ENCODE data around the gene IER3. TPM values are rescaled to one million over a fixed set of nuclear protein-coding genes. Genes with fewer than 3 reads are reported as not detected.

Gene IER3
- total and polyA plus RNA-seq, 2 of the 13 experiments (the other 11 are each of a cell fraction or from before 2014, with no cell fraction given), result 51.1 to 131 TPM

DNA sequence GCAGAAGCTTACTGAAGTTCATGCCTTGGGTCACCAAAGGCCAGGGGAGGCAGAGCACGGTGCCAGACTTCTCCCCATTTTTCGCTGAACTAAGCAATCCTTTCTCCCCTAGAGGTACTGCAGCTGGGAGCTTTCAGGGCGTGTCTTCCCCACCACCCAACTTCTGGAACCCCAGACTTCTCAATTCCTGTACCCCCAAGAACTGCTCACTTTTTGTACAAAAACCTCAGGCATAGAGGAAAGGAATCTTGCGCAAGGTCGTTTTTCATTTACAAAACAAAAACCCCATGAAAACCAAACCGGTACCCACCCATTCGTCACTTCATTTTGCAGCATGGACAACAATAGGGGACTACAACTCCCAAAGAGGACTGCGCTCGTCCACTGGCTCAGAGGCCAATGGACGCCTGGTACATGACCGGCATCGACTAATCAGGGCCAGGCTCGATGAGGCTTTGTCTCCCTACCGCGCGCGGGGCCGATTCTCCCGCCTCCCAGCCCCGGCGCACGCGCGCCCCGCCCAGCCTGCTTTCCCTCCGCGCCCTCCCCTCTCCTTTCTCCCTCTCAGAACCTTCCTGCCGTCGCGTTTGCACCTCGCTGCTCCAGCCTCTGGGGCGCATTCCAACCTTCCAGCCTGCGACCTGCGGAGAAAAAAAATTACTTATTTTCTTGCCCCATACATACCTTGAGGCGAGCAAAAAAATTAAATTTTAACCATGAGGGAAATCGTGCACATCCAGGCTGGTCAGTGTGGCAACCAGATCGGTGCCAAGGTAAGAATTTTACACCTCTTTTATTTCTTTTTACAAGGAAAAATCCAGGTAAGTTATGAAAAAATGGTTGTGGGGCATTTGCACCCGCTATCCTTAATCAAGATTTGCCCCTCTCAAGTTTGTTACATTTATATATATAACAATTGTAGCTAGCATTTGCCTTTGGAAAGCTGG, 24.3 kb downstream of the IER3 start, which contains the start of gene TUBB (continued):
- TF ChIP-seq DPF2 (CRISPR knock-in tag; IDR thresholded peaks at IDR 0.05; ENCODE audit: borderline replicate concordance, low read depth) (no peak), ZFP37 (CRISPR knock-in tag; IDR thresholded peaks at IDR 0.05; ENCODE audit: borderline replicate concordance) (no peak), ZNF567 (CRISPR knock-in tag; IDR thresholded peaks at IDR 0.05; ENCODE audit: borderline replicate concordance) (no peak; the same call in 1 of the 2 replicates), ZNF562 (CRISPR knock-in tag; IDR thresholded peaks at IDR 0.05; ENCODE audit: borderline replicate concordance) (no peak), BORCS8-MEF2B (CRISPR knock-in tag; IDR thresholded peaks at IDR 0.05) (peak; percentile 17; the same call in 1 of the 2 replicates), KDM3A (CRISPR knock-in tag; IDR thresholded peaks at IDR 0.05; ENCODE audit: low read depth) (no peak), SNAI1 (CRISPR knock-in tag; IDR thresholded peaks at IDR 0.05; ENCODE audit: borderline replicate concordance) (no peak)
- TF ChIP-seq, protein P1, sequence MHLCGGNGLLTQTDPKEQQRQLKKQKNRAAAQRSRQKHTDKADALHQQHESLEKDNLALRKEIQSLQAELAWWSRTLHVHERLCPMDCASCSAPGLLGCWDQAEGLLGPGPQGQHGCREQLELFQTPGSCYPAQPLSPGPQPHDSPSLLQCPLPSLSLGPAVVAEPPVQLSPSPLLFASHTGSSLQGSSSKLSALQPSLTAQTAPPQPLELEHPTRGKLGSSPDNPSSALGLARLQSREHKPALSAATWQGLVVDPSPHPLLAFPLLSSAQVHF (CRISPR knock-in tag; IDR thresholded peaks at IDR 0.05), result no peak
- TF ChIP-seq, protein P2, sequence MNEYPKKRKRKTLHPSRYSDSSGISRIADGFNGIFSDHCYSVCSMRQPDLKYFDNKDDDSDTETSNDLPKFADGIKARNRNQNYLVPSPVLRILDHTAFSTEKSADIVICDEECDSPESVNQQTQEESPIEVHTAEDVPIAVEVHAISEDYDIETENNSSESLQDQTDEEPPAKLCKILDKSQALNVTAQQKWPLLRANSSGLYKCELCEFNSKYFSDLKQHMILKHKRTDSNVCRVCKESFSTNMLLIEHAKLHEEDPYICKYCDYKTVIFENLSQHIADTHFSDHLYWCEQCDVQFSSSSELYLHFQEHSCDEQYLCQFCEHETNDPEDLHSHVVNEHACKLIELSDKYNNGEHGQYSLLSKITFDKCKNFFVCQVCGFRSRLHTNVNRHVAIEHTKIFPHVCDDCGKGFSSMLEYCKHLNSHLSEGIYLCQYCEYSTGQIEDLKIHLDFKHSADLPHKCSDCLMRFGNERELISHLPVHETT (CRISPR knock-in tag; conservative IDR thresholded peaks at IDR 0.05), result no peak
- TF ChIP-seq, protein P3, sequence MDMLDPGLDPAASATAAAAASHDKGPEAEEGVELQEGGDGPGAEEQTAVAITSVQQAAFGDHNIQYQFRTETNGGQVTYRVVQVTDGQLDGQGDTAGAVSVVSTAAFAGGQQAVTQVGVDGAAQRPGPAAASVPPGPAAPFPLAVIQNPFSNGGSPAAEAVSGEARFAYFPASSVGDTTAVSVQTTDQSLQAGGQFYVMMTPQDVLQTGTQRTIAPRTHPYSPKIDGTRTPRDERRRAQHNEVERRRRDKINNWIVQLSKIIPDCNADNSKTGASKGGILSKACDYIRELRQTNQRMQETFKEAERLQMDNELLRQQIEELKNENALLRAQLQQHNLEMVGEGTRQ (IDR thresholded peaks at IDR 0.05; ENCODE audit: low read depth, low read length), result peak; percentile 57; the same call in 1 of the 2 replicates
- TF ChIP-seq, protein P3 (CRISPR knock-in tag; IDR thresholded peaks at IDR 0.05; ENCODE audit: borderline replicate concordance), result peak; percentile 63; the same call in 1 of the 2 replicates
- TF ChIP-seq, protein P4, sequence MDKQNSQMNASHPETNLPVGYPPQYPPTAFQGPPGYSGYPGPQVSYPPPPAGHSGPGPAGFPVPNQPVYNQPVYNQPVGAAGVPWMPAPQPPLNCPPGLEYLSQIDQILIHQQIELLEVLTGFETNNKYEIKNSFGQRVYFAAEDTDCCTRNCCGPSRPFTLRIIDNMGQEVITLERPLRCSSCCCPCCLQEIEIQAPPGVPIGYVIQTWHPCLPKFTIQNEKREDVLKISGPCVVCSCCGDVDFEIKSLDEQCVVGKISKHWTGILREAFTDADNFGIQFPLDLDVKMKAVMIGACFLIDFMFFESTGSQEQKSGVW (CRISPR knock-in tag; IDR thresholded peaks at IDR 0.05; ENCODE audit: borderline replicate concordance), result 0 out of 2 replicates have a peak, but pooled peaks have one; percentile 77
- TF ChIP-seq, protein P5, sequence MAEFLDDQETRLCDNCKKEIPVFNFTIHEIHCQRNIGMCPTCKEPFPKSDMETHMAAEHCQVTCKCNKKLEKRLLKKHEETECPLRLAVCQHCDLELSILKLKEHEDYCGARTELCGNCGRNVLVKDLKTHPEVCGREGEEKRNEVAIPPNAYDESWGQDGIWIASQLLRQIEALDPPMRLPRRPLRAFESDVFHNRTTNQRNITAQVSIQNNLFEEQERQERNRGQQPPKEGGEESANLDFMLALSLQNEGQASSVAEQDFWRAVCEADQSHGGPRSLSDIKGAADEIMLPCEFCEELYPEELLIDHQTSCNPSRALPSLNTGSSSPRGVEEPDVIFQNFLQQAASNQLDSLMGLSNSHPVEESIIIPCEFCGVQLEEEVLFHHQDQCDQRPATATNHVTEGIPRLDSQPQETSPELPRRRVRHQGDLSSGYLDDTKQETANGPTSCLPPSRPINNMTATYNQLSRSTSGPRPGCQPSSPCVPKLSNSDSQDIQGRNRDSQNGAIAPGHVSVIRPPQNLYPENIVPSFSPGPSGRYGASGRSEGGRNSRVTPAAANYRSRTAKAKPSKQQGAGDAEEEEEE (CRISPR knock-in tag; IDR thresholded peaks at IDR 0.05; ENCODE audit: borderline replicate concordance), result no peak
